Left ventricle myocardium inferior (tissue), 1 donor: ENCODE data around the gene ASB18. TPM values are rescaled to one million over a fixed set of nuclear protein-coding genes. Genes with fewer than 3 reads are reported as not detected.

Experiments used
- DNase-seq: peaks from one replicate; pipeline ENCODE4 v3.0.0-alpha.2; 2020
- H3K27ac ChIP-seq: fragments of 200-600 bp; replicated peaks from 2 replicates; pipeline ENCODE4 v1.8.0; 2021
- H3K27me3 ChIP-seq: fragments of 200-600 bp; 2 replicates; pipeline ENCODE4 v1.8.0; 2021; ENCODE audit warnings: low read depth
- H3K36me3 ChIP-seq: fragments of 200-600 bp; 2 replicates; pipeline ENCODE4 v1.8.0; 2021
- H3K4me1 ChIP-seq: fragments of 200-600 bp; 2 replicates; pipeline ENCODE4 v1.8.0; 2021
- H3K4me3 ChIP-seq: fragments of 200-600 bp; 2 replicates; pipeline ENCODE4 v1.8.0; 2021; ENCODE audit warnings: mild to moderate bottlenecking, moderate library complexity
- H3K9me3 ChIP-seq: fragments of 200-600 bp; replicated peaks from 2 replicates; pipeline ENCODE4 v1.8.0; 2021
- CTCF ChIP-seq: fragments of 200-600 bp; IDR thresholded peaks from 2 replicates; pipeline ENCODE4 v1.8.0; 2021; ENCODE audit warnings: antibody characterized with exemption, mild to moderate bottlenecking, borderline replicate concordance
- intact Hi-C: fragments of 100-400 bp; cut with micrococcal nuclease; formaldehyde crosslinking; loops from one replicate; pipeline ENCODE4 v1.11.0; 2022
- total RNA-seq: library from RNA; stranded (reverse); fragmentation: NEBNext Ultra II Directional; extraction: Animal tissue kit (Norgen Biotek cat#: 25700); gene quantifications from one replicate; pipeline ENCODE4 v1.2.1, GENCODE V29; 2021
- donor health status: DM: no; HTN: yes; CAD: no; lungs with severe emphysema.

The ASB18 gene
- total RNA-seq, 1 donor from 2014 or later, result 11.3 TPM

GRCh38 chr2:236241181-236242056 lies 22.8 kb downstream of the ASB18 start:
- Histone ChIP-seq H3K27me3 (peaks cover 50% of the 10 kb centered on the region), H3K9me3 (no peaks in the 10 kb centered on the region), H3K4me3 (peak overlapping the region; percentile 53), H3K27ac (peak overlapping the region; percentile 92), H3K4me1 (peaks cover 60% of the 10 kb centered on the region), H3K36me3 (no peaks in the 10 kb centered on the region)
- intact Hi-C loops, result no loop called here
- DNase-seq, result no peak
- no peak for TF ChIP-seq CTCF

- peak; percentile 70 for DNase-seq
- peak overlapping the region; percentile 53 for H3K4me3 ChIP-seq
- no peak for TF ChIP-seq CTCF
- H3K9me3 ChIP-seq, result no peaks in the 10 kb centered on the region
- peaks cover 60% of the 10 kb centered on the region for H3K27me3 ChIP-seq
- peak overlapping the region; percentile 92 for H3K27ac ChIP-seq
- peaks cover 55% of the 10 kb centered on the region for H3K4me1 ChIP-seq
- intact Hi-C loops, result no loop called here
- no peaks in the 10 kb centered on the region for H3K36me3 ChIP-seq
Observed at GRCh38 chr2:236240228-236240990, 23.8 kb downstream of the ASB18 start.

- Histone ChIP-seq H3K27me3 (peaks cover 68% of the 10 kb centered on the region), H3K27ac (peak overlapping the region; percentile 92), H3K4me1 (peaks cover 48% of the 10 kb centered on the region), H3K36me3 (no peaks in the 10 kb centered on the region), H3K9me3 (no peaks in the 10 kb centered on the region), H3K4me3 (peak overlapping the region; percentile 53)
- intact Hi-C loops, result no loop called here
- DNase-seq, result no peak
- no peak for TF ChIP-seq CTCF
Observed at GRCh38 chr2:236239276-236240065, 24.7 kb downstream of the ASB18 start.

GRCh38 chr2:236238751-236239150 lies 25.5 kb downstream of the ASB18 start:
- Histone ChIP-seq H3K4me3 (no peak overlapping the region), H3K4me1 (peaks cover 48% of the 10 kb centered on the region), H3K36me3 (no peaks in the 10 kb centered on the region), H3K27me3 (peaks cover 76% of the 10 kb centered on the region), H3K9me3 (peaks cover 4% of the 10 kb centered on the region), H3K27ac (peak overlapping the region; percentile 92)
- no peak for DNase-seq
- intact Hi-C loops, result no loop called here
- no peak for TF ChIP-seq CTCF
